ENCODE results near the gene SCIMP.
"Not testable (repeated sequence)": the region's sequence is repeated elsewhere in the genome, so short reads cannot be mapped to it uniquely, and the experiment has no call there.

The SCIMP gene

DNA sequence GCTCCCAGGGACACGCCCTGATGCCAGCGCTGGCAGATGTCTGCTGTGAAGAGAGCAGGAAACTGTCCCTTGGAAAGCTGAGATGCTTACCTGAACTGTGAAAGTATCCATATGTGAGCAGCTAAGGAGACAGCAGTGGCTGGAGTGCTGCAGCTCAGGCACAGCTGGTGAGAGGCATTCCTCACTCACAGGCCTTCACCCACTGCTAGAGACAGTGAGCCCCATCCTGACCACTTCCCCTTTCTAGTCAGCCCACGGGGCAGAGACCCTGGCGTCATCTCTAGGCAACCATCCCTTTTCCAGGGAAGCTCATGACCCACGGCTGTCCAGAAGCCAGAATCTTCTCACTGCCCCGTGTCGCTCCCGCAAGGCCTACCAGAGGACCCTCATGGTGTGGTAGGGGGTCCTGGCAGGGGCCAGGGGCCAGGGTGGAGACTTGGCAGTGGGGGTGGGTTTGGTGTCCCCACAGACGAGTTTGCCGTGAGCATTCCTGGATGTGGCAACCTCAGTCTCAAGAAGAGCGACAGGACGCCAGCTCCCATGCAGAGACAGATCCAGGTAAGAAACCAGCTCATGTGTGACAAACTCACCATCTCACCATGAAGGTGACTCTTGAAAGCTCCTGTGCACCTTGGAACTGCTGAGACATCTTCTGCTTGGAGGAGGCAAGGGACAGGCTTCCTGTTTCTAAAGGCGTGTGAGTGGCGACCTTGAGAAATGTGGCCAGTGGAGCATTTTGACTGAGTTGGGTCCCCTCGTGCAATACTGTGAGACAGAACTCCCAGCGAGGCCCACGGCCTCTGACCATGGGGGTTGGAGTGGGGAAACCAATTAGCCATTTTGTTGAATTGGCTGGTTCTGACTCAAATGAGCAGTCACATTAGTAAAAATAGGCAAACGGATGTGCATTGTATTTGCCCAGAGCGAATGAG, at the start of gene SCIMP:
TSS of gene SCIMP (minus strand) at position 216 of the 932 bp plus-strand sequence. CDS start at position 111, 105 bp downstream.
- DNase-seq, result no peak

DNA sequence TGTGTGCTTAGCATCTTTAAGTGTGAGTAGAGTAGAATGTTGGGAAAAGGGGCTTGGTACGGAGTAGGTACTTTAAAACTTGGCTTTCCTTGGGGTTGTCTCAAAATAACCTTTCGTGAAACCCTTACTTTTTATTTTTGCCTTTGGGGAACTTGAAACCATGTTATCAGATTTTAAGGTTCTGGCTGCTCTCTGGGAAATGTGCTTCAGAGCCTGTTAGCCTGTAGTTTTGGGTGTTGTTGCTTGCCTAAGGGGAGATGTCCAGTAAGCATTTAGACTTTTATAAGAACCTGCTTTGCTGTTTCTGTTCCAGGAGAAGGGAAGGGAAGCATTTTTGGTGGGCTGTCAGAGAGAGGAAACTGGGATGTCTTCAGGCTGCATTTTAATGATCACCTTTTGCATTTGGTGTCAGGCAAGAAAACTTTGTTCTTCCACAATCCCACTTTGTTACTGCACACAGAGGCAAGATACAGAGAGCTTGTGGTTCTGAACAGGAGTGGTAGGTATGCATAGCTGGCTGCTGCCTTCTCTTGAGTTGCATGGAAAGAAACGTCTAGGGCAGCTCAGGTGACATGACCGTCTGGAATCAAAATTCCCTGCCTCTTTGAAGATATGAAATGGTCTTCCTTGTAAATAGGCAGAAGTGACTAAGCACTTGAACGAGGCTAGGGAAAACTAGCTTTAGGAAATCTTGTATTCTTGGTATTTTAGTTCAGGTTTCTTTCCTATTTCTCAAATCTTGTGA, 49.1 kb upstream of the SCIMP start:
- no peak for DNase-seq

GRCh38 chr17:5282642-5283217, 48.1 kb upstream of the SCIMP start:
- DNase-seq, result peak; percentile 17

DNA sequence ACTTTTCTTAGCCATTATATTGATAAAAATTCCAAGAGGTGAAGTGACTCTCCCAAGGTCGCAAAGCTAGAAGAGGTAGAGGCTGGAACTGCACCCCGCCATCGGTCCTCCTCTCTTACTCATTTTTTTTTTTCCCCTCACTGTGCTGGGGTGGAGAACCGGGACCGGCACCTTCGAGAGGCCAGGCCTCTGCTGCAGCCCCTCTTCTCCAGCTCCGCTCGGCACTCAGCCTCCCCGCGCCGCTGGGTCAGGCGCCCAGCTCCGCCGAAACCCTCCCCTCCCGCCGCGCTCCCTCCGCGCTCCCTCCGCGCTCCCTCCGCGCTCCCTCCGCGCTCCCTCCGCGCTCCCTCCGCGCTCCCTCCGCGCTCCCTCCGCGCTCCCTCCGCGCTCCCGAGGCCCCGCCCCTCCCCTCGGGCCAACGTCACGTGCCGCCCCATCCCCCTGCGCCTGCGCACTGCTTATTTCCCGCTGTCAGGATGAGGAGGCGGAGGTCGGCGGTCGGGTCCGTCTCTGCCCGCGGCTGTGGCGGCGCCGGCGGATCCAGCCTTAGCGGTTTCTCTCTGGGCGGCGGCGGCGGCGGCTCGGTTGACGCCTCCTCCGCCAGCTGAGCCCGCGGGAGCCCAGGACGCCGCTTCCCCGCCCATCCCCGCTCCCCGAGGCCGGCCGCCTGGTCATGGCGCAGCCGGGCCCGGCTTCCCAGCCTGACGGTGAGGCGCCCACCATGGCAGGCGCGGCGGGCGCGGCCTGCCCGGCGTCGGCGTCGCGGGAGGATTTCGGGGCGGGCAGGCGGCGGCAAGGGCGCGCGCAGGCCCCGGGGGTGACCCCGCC, 47.4 kb upstream of the SCIMP start, which contains the start of gene RABEP1:
TSS of gene RABEP1 (plus strand) at position 471 of the 828 bp plus-strand sequence. CDS start at position 674, 203 bp downstream.
- peak; percentile 81 for DNase-seq

- DNase-seq, result no peak
These were observed 37.7 kb upstream of the SCIMP start for GRCh38 chr17:5272322-5272721.

GRCh38 chr17:5269241-5269960, 34.7 kb upstream of the SCIMP start:
- DNase-seq, result no peak

GRCh38 chr17:5264893-5265292, 30.2 kb upstream of the SCIMP start:
- no peak for DNase-seq

DNA sequence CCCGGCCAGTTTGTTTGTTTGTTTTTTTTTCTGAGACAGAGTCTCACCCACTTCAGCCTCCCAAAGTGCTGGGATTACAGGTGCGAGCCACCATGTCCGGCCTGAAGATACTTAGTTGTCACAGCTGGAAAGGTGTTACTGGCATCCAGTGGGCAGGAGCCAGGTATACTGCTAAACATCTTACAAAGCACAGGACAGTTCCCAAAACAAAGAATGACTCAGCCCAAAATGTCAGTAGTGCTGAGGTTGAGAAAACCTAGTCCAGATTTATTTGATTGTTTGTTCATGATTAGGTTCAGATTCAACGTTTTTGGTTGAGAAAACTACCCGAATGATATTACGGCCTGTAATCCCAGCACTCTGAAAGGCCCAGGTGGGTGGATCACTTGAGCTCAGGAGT, 28.8 kb upstream of the SCIMP start:
- DNase-seq, result no peak

GRCh38 chr17:5262416-5262991, 27.8 kb upstream of the SCIMP start:
- no peak for DNase-seq

- DNase-seq, result no peak
These were observed 25.9 kb upstream of the SCIMP start for GRCh38 chr17:5260542-5260941.

DNA sequence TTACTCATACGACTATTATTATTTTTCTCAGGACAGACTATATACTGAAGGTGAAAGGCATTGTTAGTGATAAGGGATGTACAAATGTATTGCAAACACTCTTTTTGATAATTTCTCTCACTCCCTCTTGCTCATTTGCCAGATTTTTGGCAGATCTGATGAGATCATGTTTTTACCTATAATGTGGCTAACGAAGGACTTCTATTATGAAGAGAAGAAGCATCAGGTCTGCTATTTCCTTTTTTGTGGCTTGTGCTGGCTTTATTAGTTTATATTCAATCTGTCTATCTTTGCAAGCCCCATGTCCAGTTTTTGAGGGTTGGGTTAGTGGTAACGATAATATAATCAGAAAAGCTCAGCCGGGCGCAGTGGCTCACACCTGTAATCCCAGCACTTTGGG, 22.5 kb upstream of the SCIMP start:
- no peak for DNase-seq

DNA sequence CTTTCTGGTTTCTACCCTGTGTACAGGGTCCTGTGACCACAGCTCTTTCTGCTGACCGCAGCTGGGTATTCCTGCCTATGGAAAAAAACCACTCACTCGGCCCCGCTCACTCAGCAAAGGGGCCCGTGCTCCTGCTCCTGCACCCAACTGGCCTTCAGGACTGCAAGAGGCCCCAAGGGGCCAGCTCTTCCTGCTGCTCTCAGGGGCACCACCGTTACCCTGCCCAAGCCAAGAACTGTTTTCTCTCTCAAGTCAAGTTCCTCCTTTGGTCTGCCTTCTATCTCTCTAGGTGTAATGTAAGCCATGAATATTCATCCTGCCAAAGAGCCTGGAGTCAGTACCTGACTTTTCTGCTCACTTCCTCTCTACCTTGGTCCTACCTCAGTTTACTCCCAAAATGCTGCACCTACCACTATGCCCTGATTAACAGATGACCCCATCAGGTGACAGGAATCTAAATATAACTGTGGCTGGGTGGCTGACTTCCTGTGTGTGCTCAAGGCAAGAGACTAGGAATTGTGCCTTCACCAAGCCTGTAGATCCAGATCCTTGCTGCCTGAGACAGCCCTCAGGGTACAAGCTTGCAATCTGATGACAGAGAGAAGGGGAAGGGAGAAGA, 20.4 kb upstream of the SCIMP start:
- no peak for DNase-seq

GRCh38 chr17:5254414-5254813, 19.8 kb upstream of the SCIMP start:
- no peak for DNase-seq

GRCh38 chr17:5249615-5250014, 15.0 kb upstream of the SCIMP start:
- peak; percentile 71 for DNase-seq

GRCh38 chr17:5248821-5249479, 14.3 kb upstream of the SCIMP start:
- no peak for DNase-seq

GRCh38 chr17:5247621-5248020, 13.0 kb upstream of the SCIMP start:
- DNase-seq, result no peak

DNA sequence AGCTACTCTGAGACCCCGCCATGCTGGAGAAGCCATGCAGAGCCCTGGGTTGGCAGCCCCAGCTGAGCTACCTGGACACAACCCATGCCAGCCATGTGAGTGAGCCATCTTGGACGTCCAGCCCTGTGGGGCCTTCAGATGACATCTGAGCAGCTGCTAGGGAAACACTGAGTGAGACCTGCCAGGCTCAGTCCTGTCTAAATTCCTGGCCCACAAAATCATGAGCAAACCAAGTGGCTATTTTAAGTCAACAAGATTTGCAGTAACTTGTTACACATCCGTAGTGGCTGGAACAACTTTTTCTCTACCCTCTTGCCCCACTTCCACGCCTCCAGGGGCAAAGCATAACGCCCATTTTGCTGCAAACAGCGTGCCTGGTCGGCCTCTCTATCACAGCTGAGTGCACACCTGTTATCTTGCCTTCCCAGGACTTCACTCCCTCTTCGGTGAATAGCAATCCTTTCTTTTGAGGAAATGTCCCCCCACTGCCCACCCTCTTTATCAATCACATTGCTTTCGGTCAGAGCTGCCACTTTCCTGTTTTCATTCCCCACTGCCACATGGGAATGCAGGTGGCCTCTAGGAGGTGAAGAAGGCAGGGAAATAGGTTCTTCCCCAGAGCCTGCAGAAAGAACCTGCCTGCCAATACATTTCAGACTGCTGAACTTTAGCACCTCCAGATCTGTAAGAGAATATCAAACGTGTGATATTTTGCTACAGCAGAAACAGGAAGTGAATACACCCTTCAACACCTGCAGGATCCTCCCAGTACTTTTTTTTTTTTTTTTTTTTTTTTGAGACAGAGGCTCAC, 7.4 kb upstream of the SCIMP start:
- no peak for DNase-seq

- not testable (repeated sequence) for DNase-seq
These were observed 5.1 kb upstream of the SCIMP start for GRCh38 chr17:5239769-5240168.

DNA sequence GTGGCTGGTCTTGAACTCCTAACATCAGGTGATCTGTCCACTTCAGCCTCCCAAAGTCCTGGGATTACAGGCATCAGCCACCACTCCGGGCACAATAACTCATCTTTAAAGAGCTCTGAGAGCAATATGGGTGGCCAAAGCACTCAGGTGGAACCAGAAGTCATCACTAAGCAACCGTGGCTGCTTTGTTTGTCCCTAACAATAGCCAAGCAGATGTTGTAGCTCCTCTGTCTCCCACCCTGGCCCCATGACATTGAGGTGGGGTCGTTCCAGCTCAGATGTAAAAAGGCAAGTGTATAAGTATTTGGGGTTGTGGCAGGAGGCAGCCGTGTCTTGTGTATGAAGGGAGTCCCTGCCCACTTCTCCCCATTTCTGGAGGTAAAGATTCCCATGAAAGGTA, 3.7 kb upstream of the SCIMP start:
- no peak for DNase-seq

Measured in HCEC 1CT (cell line).